ENCODE results near the gene EVA1A. TPM values are rescaled to one million over a fixed set of nuclear protein-coding genes. Genes with fewer than 3 reads are reported as not detected.

The EVA1A gene
- total RNA-seq, 1 experiment from 2014 or later = 124 TPM

- DNase-seq (ENCODE audit: low read depth) = peak; percentile 43
These were observed 28.8 kb upstream of the EVA1A start for GRCh38 chr2:75589391-75590105.

- peak; percentile 94 for DNase-seq (ENCODE audit: low read depth)
These were observed 27.3 kb upstream of the EVA1A start for GRCh38 chr2:75587954-75588587.

GRCh38 chr2:75586971-75587370 is 26.2 kb upstream of the EVA1A start:
- DNase-seq (ENCODE audit: low read depth) = no peak

DNA sequence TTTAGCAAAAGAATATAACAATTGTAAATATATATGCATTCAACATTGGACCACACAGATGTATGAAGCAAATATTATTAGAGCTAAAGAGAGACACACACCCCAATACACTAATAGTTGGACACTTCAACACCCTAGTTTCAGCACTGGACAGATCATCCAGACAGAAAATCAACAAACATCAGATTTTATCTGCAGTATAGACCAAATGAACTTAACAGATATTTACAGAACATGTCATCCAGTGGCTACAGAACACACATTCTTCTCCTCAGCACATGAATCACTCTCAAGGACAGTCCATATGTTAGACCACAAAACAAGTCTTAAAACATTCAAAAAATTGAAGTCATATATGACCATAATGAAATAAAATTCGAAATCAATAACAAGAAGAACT is 22.1 kb upstream of the EVA1A start:
- DNase-seq (ENCODE audit: low read depth) = peak; percentile 48

DNA sequence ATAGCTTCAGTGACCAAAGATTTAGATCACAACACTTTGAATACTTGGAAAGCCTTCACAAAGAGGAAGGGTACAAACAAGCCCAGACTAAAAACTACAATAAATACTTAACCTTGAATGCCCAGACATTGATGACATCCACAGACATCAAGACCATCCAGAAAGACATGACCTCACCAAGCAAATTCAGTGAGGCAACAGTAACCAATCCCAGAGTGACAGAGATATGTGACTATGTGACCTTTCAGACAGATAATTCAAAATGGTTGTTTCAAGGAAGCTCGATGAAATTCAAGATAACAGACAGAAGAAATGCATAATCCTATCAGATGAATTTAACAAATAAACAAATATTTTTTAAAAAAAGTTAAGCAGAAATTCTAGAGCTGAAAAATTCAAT is 19.9 kb upstream of the EVA1A start:
- no peak for DNase-seq (ENCODE audit: low read depth)

GRCh38 chr2:75580156-75580555 is 19.4 kb upstream of the EVA1A start:
- DNase-seq (ENCODE audit: low read depth) = no peak

- peak; percentile 32 for DNase-seq (ENCODE audit: low read depth)
These were observed 18.4 kb upstream of the EVA1A start for GRCh38 chr2:75579186-75579585.

- DNase-seq (ENCODE audit: low read depth) = no peak
These were observed 16.5 kb upstream of the EVA1A start for GRCh38 chr2:75577280-75577679.

DNA sequence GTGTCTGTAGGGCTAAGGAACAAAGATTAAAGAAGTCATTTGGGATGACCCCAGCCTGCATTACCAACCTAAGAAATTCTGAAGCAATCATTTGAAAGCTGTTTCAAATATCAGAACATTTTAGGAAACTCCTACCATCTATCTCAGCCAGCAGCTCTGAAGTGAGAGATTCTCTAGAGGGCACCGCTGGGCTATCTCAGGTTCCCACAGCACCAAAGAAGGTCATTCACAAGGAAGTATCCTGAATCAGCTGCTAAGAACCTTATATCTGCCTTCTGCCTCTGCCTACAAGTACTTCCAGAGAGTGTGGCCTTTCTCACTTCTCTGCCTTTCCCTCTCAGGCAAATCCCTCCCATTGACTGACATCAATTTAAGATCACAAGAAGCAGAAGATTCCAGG is 13.4 kb upstream of the EVA1A start:
- peak; percentile 55 for DNase-seq (ENCODE audit: low read depth)

DNA sequence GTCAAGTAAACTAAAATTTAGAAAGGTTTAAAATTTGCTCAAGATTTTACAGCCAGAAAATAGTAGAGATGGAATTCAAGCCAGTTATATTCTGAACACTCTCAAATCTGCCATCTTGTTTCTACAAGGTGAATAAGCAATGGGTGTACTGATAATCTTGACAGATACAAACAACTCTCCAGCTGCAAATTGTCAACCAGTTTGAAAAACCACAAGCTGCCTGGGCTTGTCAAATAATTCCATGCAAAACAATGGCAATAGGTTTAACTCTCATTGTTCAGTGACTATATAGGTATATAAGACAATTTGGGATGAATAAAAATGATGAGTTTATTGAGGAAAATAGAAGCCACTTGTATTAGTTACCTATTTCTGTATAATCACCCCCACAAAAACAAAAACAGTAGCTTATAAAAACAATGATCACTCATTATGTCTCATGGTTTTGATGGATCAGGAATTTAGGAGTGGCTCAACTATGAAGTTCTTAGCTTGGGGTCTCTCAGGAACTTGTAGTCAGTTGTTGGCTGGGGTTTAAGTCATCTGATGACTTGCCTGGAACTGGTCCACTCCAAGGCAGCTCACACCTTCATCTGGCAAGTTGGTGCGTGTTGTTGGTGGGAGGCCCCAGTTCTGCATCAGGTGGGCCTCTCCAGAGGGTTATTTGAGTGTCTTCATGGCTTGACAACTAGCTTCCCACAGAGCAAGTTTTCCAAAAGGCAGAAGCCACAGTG is 12.6 kb upstream of the EVA1A start:
- no peak for DNase-seq (ENCODE audit: low read depth)

- no peak for DNase-seq (ENCODE audit: low read depth)
These were observed 11.1 kb upstream of the EVA1A start for GRCh38 chr2:75571730-75572430.

GRCh38 chr2:75570948-75571729 is 10.4 kb upstream of the EVA1A start:
- DNase-seq (ENCODE audit: low read depth) = peak; percentile 80

DNA sequence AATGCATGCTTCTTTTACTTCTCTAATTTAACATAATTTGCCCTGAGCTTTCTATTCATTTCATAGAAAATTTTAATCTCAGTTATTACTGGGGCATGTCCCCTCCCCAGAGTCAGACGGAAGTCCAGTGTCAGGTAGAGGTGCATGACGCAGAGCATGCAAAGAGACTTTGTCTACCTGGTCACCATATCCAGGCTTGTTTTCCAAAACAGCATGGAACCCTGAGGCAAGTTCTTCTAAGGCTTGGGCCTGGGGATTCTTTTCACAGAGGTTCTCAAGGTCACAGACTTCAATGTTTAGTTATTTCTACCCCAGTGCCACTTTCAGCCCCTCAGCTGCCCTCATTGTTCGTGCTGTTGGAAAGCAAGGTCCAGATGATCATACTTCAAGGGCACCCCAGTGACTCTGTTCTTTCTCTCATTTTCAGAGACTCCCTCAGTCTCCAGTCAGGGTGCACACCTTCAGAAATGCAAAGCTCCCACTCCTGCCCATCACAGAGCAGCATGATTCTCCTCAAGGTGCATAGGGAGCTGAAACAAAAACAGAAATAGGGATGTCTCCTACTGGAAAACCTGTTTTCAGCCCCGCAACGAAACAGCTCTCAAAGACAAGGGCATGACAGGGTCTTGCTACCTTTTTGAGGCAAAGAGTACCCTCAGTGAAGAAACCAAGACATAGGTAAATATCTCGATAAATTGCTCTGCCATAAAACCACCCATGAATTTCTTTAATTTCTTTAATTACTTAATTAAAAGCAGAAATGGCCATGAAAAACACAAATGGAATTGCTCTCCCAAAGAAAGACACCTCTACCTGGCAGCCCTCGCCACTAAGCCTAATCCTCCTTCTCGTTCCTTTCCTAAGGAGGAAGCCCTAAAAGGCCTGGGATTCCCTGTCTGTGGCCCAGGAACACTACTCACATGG is 9.5 kb upstream of the EVA1A start:
- no peak for DNase-seq (ENCODE audit: low read depth)

- DNase-seq (ENCODE audit: low read depth) = no peak
These were observed 8.8 kb upstream of the EVA1A start for GRCh38 chr2:75569546-75569945.

DNA sequence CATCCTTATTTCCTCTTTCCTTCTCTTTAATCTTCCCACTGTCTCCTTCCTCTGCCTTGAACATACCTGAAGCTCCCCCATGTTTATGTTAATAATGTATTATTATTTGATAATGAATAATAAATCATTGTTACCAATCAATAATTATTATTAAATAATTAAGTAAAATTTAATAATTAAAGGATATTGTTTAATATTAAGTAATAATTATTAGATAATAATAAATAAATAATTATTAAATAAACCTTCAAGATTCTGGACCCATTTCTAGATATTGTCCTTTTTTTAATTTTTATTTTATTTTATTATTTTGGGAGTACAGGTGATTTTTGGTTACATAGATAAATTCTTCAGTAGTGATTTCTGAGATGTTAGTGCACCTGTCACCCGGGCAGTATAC is 7.4 kb upstream of the EVA1A start:
- DNase-seq (ENCODE audit: low read depth) = no peak

- peak; percentile 24 for DNase-seq (ENCODE audit: low read depth)
These were observed 5.0 kb upstream of the EVA1A start for GRCh38 chr2:75565472-75566462.

- no peak for DNase-seq (ENCODE audit: low read depth)
These were observed 4.1 kb upstream of the EVA1A start for GRCh38 chr2:75564713-75565359.

GRCh38 chr2:75564026-75564688 is 3.4 kb upstream of the EVA1A start:
- no peak for DNase-seq (ENCODE audit: low read depth)

Data from M059J (cell line).